NCI-H69 (cell line): Measurements from ENCODE around the gene CCDC33.

ENCODE experiments used
- DNase-seq: peaks from one replicate; lab custom pipeline; 2025; lab: John Stamatoyannopoulos, UW

The CCDC33 gene

DNA sequence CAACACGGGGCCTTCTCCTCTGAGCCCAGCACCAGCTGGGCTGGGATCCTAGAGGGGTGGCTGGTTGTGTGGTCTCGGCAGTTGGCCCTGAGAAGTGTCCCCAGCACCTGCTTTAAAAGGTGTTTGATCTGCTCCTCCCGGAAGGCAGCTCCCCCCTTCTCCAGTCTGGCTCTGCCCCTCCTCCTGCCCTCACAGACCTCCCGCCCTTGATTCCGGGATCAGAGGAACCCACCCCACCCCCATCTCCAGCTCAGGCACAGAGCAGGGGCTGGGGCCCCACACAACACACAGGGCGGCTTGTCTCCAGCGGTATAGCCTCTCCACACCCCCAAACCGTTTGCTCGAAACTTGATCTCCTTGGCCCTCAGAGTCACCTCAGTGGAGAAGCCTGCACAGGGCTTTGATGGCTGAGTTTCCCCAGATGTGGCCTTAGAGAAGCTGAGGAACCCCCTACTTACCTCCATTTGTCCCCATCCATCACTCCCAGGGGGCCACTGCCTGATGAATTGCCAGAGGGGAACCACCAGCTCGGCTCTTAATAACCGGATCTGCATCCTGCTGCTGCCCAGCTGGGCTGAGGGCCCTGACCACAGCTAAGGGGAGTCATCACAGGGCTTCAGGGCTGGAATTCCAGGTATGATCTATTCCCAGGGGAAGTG, 27.1 kb upstream of the CCDC33 start:
- peak; percentile 88 for DNase-seq

DNA sequence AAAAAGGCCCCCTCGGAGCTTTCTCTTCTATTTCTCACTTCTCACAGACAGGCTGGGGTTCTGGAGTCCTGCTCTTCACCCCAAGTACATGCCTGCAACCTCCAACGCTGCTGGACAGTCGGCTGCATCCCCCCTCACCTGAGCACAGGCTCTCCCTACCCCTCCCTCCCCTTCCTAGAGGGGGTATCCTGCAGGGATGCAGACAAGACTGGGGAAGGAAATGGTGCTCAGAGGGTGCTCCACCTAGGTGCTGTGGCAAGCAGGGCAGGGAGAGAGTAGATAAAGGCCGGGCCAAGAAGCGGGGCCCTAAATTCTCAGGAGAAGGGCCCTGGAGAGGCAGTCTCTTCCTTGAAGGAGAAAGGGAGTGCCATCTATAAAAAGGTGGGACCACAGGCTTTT, 26.6 kb upstream of the CCDC33 start:
- DNase-seq: peak; percentile 55

DNA sequence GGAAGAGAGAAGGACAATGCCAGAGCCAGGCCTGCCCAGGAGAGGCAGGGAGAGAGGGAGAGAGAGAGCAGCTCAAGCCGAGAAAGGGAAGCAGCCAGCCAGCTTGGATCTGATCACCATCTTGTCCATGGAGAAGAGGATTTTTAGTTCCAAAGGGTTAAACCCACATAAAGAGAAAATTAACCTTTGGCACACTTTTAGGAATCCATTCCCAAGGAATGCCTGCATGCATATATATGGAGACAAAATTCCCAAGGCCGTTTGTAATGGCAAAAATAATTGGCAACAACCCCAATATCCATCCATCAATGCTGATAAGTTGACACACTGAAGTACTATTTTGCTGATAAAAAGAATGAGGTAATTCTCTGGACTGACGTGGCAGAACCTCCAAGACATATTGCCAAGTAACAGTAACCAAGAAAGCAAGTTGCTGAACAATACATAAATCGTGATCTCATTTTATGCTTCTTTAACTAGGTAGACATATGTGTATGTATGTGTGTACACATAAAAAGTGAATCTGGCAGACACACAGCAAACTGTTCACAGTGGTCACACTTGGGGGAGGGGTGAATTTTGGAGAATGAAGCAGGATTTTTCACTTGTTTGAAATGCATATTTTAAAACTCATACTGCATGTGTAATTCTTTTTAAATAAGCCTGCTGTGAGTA, 26.0 kb upstream of the CCDC33 start:
- DNase-seq: no peak

DNA sequence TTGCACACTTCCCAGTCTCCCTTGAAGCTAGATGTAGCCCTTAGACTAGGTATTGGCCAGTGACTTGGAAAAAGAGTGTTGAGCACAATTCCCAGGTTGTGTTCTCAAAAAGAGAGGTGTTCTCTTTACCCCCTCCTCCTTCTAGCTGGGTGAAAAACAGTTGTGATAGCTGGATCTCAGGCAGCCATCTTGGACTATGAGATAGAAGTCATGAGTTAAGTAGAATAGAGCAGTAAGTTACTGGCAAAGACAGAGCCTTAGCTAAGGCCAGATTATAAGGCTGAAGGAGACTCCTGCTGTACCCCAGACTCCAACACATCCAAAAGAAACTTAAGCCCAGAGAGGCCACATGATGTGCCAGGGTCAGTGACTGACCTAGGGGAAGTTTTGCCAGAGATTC, 25.4 kb upstream of the CCDC33 start:
- no peak for DNase-seq

DNA sequence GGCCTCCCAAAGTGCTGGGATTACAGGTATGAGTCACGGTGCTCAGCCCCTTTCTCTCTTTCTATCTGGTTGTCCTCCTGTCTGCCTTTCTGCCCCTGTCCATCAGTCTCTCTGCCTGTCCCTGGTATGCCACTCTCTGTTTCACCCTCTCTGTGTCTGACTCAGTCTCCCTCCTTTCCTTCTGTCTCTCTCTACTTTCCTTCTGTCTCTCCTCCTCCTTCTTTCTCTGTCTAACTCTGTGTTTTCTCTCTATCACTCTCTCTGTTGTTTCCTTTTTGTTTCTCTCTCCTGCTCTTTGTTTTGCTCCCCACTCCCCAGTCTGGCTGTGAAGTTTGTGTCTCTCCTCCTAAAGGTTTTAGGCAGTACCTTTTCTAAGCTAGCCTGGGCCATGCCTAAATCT, 24.5 kb upstream of the CCDC33 start:
- no peak for DNase-seq

DNA sequence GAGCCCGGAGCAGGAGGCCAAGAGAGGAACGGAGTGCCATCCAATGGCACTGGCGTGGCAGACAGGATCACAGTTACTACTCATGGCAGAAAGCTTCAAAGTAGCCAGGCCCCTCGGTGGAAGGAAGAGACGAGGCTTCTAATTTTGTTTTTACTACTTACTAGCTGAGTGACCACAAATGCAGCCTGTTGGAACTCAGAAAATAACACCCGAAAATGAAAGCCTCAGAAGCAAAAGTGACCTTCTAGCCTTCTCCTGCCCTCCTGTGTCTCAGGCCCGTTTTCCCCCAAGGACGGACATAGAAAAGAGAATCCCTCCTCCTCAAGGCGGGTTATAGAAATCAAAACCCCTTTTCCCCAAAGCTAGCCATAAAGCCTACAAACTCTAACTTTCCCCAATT, 23.6 kb upstream of the CCDC33 start:
- DNase-seq: no peak

DNA sequence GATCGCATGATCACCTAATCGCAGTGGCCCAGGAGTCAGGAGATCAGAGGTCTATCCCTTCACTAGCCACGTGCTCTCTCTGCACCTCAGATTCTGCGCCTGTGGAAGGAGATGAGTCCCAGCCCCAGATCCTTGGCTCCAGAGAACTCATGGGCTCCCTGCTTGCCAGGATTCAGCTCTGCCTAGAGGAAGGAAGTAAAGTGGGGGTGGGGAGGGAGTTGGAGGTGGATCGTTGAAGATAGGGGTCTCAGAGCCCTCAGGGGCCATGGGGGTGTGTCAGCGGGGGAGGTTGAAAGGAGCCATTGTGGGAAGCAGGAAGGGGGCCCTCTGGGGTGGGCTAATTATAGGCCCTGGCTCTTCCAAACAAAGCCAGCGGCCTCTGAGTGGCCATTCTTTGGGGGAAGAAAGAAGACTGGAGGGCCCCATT, 22.3 kb upstream of the CCDC33 start:
- peak; percentile 76 for DNase-seq

DNA sequence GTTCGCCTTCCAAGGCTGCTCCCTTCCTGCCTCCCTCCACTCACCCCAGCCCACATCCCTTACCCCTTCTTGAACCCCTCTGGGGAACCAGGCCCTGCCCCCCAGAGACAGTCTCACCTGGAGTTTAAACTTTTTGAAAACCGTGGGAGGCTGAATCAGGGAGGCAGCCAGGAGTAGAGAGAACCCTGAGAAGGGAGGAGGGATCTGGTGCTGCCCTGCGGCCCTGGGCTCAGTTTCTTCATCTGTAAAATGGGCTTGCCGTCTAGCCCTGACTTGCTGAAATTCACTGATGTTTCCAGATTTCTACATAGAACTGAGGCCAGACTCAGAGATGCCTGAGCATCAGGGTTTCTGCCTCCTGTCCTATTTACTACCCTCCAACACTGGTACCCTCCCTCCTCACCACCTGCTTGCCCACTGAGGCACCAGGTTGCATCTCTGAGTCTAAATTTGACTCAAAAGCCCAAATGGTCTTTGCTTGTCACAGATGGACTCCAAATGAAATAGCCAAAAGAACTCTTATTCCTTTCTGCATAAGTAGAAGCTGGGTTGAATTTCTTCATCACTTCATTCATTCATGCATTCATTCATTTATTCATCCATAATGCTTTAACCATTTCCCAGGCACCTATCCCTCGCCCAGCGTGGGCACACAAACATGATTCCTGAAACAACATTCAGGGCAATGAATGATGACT, 21.7 kb upstream of the CCDC33 start:
- DNase-seq: no peak

DNA sequence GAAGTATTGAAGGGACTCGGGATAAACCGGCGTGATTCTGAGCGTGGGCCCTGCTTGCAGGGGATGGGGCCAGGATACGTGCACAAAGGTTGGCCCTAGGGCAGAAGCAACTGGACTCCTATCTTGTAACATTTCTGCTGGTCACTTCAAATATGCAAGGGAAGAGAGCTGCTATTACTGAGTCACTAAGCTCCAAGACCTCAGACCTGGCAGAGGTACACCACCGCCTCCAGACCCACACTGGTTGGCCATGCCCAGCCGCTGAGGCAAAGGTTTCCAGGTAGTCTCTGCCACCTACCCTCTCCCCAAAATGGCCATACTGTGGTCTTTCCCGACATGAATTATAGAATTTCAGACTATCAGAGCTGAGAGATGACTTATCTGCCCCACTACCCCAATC, 20.2 kb upstream of the CCDC33 start:
- DNase-seq: no peak

DNA sequence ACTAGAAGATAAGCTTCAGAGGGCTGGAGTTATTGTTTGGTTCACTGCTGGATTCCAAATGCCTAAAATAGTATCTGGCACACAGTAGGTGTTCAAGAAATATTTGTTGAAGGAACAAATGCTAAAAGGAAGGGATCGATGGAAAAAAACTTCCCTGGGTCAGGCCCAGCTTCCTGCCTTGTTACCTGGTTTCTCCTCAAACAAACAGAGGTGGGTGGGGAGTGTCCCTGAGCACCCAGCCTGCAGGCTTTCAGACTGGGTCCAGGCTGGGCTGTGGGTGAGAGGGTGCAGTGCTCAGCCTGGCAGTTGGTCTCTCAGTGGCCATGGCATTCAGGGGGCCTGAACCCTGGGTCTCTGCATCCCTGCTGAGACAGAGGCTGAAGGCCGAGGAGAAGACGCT, 19.2 kb upstream of the CCDC33 start:
- DNase-seq: no peak

DNA sequence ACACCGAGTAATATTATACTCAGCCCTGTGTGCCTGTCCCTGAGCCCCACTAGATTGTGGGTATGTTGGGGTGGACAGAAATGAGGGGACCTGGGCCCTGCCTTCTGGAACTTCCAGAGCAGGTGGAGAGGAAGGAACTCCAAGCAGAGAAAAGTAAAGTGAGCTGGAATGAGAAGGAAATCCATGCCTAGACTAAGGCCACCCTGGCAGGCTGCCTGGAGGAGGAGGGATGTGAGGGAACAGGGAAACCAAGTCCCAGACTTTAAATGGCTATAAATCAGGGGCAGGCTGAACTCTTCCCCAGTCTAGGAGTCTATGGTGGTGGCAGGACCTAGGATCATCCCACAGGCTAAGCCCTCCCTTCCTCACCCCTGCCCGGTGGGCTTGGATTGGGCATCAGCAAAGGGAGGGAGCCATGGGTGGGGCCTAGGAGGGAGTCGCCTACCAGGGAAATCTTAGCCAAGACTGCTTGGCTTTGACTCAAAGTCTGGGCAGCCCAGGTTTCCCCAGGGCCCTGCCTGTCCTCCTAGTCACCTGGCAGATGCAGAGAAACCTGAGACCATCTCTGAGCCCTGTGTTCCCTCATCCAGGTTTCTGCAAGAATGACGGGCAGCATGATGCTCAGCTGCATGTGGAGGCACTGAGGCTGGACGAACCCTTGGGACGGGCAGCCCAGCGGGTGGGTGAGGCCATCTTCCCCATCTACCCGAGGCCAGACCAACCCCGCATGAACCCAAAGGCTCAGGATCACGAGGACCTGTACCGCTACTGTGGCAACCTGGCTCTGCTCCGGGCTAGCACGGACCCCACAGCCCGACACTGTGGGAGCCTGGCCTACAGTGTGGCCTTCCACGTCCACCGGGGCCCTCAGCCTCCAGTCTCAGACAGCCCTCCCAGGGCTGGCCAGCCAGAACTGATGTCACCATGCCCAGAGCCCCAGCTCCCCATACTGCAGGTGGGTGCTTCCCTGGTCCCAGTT, 17.9 kb upstream of the CCDC33 start:
- DNase-seq: peak; percentile 55

DNA sequence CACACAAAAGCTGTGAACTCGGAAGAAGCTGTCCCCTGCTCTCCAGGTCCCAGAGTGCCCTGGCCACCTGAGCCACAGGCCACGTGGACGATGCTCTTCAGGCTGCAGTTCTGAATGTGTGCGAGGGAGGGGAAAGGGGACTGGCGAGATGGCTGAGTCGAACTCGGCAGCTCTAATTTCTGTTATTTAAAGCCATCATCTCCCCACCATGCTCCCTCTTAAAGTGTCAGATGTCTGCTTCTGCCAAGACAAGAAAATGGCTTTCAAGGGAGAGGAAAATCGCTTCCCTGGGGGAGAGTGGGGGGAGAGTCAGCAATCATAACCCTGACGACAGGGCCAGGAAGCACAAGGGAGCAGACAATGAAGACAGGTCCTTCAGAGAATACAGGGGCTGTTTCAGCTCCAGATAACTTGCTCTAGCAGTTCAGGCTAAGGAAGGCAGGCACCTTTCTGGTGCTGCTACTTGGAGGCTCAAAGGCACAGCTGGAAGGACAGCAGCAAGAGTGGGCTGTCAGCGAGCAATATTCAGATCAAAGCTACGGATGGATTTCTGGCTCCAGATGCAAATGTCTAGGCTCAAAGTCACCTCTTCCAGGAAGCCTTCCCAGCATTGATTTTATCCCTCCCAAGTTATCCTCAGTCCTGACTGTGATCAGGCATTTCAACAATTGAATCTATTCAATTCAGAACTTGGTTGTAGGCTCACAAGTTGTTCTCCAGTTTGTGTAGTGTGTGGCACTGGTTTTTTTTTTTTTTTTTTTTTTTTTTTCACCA, 15.5 kb upstream of the CCDC33 start:
- DNase-seq: peak; percentile 54

DNA sequence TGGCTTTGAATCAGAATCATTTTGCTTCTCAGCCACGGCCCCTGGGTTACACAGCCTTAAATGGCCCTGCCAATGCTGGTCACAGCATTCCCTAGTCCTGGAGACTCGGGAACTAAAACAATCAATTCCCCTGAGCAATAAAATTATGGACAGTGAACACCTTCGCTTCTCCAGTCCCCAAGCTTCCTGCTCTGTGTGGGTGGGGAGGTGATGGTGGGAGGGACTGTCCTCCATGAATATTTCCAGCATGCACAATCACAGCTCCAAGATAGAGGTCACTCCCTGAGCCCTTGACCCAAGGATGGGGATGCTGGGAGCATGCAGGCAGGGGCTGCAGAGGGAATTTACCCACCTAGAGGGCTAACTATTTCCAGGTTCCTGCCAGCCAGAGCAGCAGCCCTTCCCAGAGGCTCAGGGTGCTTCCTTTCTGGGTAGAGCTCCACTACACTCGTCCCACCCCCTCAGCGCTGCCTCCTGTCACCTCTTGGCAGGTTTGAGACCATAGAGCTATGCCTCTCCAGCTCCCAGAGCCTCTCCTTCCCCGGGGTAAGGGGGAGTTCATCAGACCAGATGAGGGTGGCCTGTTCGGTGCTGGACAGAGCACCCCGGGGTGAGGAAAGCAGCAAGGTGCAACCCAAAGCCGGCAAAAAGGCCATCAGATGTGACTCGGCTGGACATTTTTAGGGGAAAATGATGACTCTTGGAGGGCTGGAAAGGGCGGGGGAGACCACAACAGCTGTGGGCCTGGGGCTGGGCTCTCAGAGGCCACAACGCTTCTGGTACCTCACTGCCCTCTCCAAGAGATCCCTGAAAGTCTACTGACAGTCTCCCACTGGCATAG, 14.5 kb upstream of the CCDC33 start:
- peak; percentile 55 for DNase-seq

DNA sequence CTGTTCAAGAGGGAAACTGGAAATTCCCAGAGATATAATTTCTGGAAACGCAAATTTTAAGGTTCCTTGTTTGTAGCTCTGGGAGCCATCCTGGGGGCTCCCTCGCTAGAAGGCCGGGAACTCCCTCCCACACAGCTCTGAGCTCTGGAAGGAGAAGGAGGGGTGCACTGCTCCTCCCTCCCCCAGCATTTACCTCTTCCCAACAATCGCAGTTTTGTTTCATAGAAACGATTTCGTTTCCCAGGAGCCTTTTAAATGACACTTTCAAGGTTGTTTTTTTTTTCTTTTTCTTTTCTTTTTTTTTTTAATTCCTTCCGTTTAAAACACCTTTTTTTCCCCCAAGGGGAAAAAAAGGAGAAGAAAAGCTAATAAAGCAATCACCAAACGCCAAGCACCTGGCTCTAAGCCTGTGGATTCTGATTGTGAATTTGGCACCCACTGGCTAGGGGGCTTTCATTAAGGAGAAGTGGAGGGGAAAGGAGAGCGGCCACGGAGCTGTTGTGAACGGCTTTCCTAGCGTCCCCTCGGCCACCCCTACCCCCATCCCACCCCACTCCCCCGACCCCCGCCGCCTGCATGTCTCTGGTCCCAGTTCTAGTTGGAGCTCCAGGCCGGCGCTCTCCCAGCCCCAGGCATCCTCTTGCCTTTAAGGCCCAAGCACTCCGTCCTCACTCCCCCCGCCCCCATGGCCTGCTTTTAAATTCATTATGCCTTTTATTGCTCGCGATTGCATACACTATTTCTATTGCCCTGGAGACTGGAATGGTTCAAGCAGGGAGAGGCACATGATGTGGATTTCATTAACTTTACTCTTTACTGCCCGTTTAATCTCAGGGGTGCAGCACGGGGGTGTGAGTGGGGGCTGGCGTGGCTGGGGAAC, 13.6 kb upstream of the CCDC33 start:
- DNase-seq: peak; percentile 44

DNA sequence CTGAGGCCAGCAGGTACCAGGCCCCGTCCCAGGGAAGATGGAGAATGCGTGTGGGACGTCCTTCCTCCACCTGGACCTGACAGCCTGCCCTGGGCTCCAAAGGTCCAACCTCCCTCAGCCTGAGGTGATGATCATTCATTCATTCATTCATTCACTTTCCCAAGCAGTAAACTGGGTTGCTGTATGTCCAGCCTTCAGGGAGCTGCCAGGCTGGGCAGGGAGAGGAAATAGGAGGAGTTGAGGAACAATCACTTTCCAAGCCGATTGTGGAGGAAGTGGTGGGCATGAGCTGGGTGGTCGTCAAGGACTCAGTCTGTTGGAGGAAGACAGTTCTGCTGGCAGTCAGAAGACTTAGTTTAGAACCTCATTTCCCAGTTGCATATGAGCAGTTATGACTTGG, 10.2 kb upstream of the CCDC33 start:
- DNase-seq: no peak

DNA sequence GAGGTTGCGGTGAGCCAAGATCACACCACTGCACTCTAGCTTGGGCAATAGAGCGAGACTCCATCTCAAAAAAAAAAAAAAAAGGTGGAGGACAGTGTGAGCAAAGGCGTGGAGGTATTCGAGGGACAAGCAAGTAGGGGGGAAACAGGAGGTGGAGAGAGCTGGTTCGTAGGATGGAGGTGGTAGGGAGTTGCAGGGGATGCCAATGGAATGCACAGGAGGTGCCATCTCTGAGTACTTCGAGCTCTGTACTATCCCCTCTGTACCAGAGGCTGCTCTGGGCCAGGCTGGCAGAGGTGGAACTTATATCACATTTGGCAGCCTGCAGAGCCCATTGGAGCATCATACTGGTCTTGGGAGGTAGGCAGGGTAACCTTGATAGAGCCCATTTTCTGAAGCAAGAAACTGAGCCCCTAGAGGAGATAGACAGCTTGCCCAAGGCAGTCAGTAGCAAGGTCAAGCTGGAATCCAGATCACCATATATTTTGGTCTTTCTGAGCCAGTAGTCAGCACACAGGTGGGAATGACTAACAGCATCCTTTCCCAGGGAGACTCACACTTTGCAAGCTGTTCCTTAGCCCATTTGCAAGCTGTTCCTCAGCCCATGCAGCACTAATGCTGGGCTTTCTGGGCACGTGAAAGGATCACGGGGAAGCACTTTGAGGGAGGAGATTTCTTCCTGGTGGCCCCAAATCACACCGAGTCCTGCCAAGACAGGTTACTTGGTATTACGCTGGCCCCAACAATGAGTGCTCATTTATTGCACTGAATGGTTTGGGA, 9.2 kb upstream of the CCDC33 start:
- peak; percentile 58 for DNase-seq

DNA sequence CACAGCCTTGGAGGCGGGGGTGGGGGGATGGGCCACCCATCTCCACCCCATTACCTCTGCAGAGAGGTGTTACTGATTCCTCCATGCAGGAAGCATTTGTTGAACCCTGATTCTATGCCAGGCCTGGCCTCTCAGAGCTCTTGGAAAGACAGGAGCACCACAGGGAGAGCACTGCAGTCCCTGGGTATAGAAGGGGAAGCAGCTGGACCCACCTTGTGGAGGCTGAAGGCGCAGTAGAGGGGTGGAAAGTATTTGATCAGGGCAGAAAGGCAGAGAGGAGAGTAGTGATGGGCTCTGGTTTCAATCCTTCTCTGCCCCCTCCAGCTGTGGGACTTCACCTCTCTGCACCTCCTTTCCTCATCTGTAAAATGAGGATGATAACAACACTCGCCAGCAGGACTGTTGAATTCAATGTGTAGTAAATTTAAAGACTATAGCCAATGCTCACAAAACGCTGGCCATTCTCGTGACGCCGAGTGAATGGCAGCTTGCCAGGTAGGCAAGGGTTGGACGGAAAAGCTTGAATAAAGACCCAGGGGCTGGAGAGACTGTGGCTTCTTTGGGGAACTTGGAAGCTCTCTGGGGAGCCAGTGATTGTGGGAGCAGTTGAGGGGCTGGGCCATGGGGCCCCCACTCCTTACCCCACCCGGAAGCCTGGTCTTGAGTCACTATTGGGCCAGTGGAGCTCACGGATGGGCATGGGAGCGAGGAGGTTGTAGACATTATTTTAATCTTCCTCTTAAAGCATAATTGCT, 8.0 kb upstream of the CCDC33 start:
- DNase-seq: peak; percentile 87

DNA sequence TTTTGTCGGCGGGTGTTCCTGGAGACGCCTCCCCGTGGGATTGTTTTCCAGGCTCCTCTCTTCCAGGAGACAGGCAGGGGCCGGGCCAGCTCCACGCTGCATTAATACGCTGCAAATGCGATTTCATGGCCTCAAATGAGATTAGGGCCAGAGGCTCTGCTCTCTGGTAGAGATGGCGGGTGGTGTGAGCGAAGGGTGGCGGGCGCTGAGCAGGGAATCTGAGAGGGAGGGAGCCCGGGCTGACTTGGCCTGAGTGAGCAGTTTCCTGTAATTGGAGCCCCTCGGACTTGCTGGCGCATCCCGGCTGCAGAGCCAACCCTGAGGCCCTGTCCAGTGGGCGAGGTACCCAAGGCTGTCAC, 7.4 kb upstream of the CCDC33 start:
- DNase-seq: peak; percentile 87
